ENCODE measurements around the gene SURF1. TPM values are rescaled to one million over a fixed set of nuclear protein-coding genes. Genes with fewer than 3 reads are reported as not detected.
"Not testable (repeated sequence)": the region's sequence is repeated elsewhere in the genome, so short reads cannot be mapped to it uniquely, and the experiment has no call there.

The SURF1 gene
- total RNA-seq, 1 experiment from 2014 or later, result 45.6 TPM

DNA sequence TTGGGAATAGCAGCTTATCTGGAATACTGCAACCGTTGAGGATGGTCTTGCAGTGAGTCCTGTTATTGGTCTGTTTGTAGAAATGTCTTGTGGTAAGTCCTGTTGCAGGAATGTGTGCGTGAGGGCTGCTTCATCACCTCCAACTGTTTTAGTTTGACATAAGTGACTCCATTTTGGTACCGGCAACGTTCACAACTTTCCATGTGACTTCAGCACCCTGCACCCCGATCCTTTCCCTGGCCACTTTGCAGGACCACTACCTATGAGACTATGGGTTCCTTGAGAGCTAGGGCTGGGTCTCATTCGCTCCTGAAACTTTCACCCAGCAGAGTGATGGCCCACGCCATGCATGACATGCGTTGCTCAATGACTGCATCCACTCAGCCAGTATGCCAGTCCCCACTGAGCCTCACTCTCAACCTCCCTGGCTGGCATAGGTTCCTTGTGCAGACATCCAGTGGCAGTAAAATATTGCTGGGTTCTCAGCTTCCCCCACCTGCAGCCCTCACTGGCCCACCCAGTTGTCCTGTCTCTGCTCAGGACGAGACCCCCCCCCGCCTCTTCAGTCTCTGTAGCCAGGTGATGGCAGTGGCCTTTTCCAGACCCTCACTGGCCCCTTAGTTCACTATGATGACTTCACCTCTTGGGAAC, 28.3 kb downstream of the SURF1 start:
- no TSS peak for BruUV-seq (replicated peaks)
- in situ Hi-C loops (cut with HindIII; ENCODE audit: low pct_unique_long_range_greater_than_20kb, low sequenced_read_pairs), result no loop called here
- no peak for ATAC-seq

DNA sequence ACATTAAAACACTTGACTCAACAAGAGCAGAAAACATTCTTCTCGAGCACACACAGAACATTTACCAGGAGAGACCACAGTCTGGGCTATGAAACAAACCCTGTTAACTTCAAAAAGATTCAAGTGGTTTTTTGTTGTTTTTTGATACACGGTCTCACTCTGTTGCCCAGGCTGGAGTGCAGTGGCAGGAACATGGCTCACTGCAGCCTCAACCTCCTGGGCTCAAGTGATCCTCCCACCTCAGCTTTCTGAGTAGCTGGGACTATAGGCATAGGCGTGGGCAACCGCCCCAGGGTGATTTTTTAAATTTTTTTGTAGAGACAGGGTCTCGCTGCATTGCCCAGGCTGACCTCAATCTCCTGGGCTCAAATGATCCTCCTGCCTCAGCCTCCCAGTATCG, 29.3 kb downstream of the SURF1 start:
- DNase-seq (ENCODE audit: low read depth, low spot score); intact Hi-C loops (cut with micrococcal nuclease; ENCODE audit: unreplicated experiment); CTCF ChIA-PET; H3K27ac ChIP-seq (ENCODE audit: low read length); ATAC-seq; H3K4me1 ChIP-seq (ENCODE audit: control insufficient read depth, insufficient read depth, low read length); H3K9me3 ChIP-seq (ENCODE audit: control insufficient read depth, insufficient read depth, low read depth, low read length); BruUV-seq (replicated peaks); in situ Hi-C loops (cut with HindIII; ENCODE audit: low pct_unique_long_range_greater_than_20kb, low sequenced_read_pairs); H3K4me3 ChIP-seq (ENCODE audit: low read depth in 2 of 2, low read length in 2 of 2); H3K36me3 ChIP-seq (ENCODE audit: control insufficient read depth, insufficient read depth, low read length); POLR2A ChIA-PET; H3K27me3 ChIP-seq (ENCODE audit: control insufficient read depth, insufficient read depth, low read length): not testable (repeated sequence)

More for the DNA sequence above, 28.3 kb downstream of the SURF1 start:
- CTCF ChIA-PET, result no interaction called here
- TF ChIP-seq SIN3A (IDR thresholded peaks at IDR 0.05; ENCODE audit: borderline replicate concordance, insufficient read depth, low read depth, low read length) (no peak), POLR2AphosphoS5 (IDR thresholded peaks at IDR 0.05; ENCODE audit: low read depth, low read length) (no peak), TCF7L2 (IDR thresholded peaks at IDR 0.05; ENCODE audit: low read depth, low read length) (no peak)
- TF ChIP-seq, protein P1, sequence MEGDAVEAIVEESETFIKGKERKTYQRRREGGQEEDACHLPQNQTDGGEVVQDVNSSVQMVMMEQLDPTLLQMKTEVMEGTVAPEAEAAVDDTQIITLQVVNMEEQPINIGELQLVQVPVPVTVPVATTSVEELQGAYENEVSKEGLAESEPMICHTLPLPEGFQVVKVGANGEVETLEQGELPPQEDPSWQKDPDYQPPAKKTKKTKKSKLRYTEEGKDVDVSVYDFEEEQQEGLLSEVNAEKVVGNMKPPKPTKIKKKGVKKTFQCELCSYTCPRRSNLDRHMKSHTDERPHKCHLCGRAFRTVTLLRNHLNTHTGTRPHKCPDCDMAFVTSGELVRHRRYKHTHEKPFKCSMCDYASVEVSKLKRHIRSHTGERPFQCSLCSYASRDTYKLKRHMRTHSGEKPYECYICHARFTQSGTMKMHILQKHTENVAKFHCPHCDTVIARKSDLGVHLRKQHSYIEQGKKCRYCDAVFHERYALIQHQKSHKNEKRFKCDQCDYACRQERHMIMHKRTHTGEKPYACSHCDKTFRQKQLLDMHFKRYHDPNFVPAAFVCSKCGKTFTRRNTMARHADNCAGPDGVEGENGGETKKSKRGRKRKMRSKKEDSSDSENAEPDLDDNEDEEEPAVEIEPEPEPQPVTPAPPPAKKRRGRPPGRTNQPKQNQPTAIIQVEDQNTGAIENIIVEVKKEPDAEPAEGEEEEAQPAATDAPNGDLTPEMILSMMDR (IDR thresholded peaks at IDR 0.05), result no peak
- TF ChIP-seq, protein P2, sequence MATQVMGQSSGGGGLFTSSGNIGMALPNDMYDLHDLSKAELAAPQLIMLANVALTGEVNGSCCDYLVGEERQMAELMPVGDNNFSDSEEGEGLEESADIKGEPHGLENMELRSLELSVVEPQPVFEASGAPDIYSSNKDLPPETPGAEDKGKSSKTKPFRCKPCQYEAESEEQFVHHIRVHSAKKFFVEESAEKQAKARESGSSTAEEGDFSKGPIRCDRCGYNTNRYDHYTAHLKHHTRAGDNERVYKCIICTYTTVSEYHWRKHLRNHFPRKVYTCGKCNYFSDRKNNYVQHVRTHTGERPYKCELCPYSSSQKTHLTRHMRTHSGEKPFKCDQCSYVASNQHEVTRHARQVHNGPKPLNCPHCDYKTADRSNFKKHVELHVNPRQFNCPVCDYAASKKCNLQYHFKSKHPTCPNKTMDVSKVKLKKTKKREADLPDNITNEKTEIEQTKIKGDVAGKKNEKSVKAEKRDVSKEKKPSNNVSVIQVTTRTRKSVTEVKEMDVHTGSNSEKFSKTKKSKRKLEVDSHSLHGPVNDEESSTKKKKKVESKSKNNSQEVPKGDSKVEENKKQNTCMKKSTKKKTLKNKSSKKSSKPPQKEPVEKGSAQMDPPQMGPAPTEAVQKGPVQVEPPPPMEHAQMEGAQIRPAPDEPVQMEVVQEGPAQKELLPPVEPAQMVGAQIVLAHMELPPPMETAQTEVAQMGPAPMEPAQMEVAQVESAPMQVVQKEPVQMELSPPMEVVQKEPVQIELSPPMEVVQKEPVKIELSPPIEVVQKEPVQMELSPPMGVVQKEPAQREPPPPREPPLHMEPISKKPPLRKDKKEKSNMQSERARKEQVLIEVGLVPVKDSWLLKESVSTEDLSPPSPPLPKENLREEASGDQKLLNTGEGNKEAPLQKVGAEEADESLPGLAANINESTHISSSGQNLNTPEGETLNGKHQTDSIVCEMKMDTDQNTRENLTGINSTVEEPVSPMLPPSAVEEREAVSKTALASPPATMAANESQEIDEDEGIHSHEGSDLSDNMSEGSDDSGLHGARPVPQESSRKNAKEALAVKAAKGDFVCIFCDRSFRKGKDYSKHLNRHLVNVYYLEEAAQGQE (IDR thresholded peaks at IDR 0.05; ENCODE audit: insufficient read depth in 1 of 2, low read depth in 2 of 2, low read length in 1 of 2), result no peak
- intact Hi-C loops (cut with micrococcal nuclease; ENCODE audit: unreplicated experiment), result loop anchor here (2.0 kb wide), 1 partner anchor 141 kb away; no protein-coding TSS in a partner anchor
- POLR2A ChIA-PET, result no interaction called here
- Histone ChIP-seq H3K9me3 (ENCODE audit: control insufficient read depth, insufficient read depth, low read depth, low read length) (no peaks in the 10 kb centered on the region), H3K36me3 (ENCODE audit: control insufficient read depth, insufficient read depth, low read length) (no peaks in the 10 kb centered on the region; the same call in 1 of the 2 replicates), H3K4me1 (ENCODE audit: control insufficient read depth, insufficient read depth, low read length) (no peaks in the 10 kb centered on the region; the same call in 1 of the 2 replicates), H3K27ac (ENCODE audit: low read length) (no peak overlapping the region), H3K4me3 (ENCODE audit: low read depth in 2 of 2, low read length in 2 of 2) (no peak overlapping the region), H3K27me3 (ENCODE audit: control insufficient read depth, insufficient read depth, low read length) (no peaks in the 10 kb centered on the region)
- no peak for DNase-seq (ENCODE audit: low read depth, low spot score)

DNA sequence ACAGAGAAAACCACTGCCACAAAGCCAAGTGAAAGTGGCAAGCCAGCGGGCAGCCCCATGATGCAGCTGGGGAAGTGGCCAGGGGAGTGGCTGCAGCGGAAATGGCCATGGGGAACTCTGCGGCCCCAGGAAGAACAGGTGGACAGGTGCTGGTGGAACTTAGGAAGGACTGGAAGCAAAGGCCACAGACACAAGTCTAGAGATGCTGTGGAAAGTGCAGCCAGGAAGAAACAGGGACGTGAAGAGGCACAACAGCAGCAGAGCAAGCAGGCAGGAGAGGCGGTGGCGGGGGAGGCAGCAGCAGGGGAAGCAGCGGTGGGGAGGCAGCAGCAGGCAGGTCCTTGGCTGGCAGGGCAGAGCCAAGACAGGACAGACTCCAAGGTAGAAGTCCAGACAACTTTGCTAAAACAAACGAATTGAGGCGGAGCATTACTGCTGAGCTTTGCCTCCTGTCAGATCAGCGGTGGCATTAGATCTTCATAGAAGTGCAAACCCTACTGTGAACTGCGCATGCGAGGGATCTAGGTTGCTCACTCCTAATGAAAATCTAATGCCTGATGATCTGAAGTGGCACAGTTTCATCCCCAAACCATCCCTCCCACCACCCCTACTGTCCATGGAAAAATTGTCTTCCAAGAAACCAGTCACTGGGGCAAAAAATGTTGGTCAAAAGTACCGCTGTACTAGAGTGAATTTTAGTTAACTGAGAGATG, 32.1 kb downstream of the SURF1 start:
- Histone ChIP-seq H3K4me3 (ENCODE audit: low read depth in 2 of 2, low read length in 2 of 2) (no peak overlapping the region), H3K27me3 (ENCODE audit: control insufficient read depth, insufficient read depth, low read length) (no peaks in the 10 kb centered on the region), H3K9me3 (ENCODE audit: control insufficient read depth, insufficient read depth, low read depth, low read length) (no peaks in the 10 kb centered on the region), H3K36me3 (ENCODE audit: control insufficient read depth, insufficient read depth, low read length) (no peaks in the 10 kb centered on the region), H3K4me1 (ENCODE audit: control insufficient read depth, insufficient read depth, low read length) (no peaks in the 10 kb centered on the region), H3K27ac (ENCODE audit: low read length) (no peak overlapping the region)
- DNase-seq (ENCODE audit: low read depth, low spot score) (no peak), ATAC-seq (no peak)
- no peak for TF ChIP-seq TCF7L2 (IDR thresholded peaks at IDR 0.05; ENCODE audit: low read depth, low read length)
- TF ChIP-seq, protein P2 (IDR thresholded peaks at IDR 0.05; ENCODE audit: insufficient read depth in 1 of 2, low read depth in 2 of 2, low read length in 1 of 2), result no peak
- TF ChIP-seq, protein P1 (IDR thresholded peaks at IDR 0.05), result no peak
- TF ChIP-seq POLR2AphosphoS5 (IDR thresholded peaks at IDR 0.05; ENCODE audit: low read depth, low read length), result no peak
- no peak for TF ChIP-seq SIN3A (IDR thresholded peaks at IDR 0.05; ENCODE audit: borderline replicate concordance, insufficient read depth, low read depth, low read length)
- POLR2A ChIA-PET, result no interaction called here
- BruUV-seq (replicated peaks), result no TSS peak
- in situ Hi-C loops (cut with HindIII; ENCODE audit: low pct_unique_long_range_greater_than_20kb, low sequenced_read_pairs) (no loop called here), intact Hi-C loops (cut with micrococcal nuclease; ENCODE audit: unreplicated experiment) (no loop called here)
- CTCF ChIA-PET, result no interaction called here
